Right renal cortex interstitium (tissue), 3 donors: Measurements from ENCODE around the gene ARPC2. TPM values are rescaled to one million over a fixed set of nuclear protein-coding genes. Genes with fewer than 3 reads are reported as not detected.

Experiments
- DNase-seq, 3 donors: peaks; one replicate each; pipeline ENCODE4 v3.0.0-alpha.2; 2013; ENCODE audit warnings: low read depth in 3 of 3, low spot score in 2 of 3
- polyA plus RNA-seq, 3 donors: library from polyadenylated mRNA; unstranded; fragments of 120-200 nt; gene quantifications; one replicate each; pipeline ENCODE4 v1.2.1, GENCODE V29; 2013; ENCODE audit not compliant: insufficient read length in 3 of 3

ARPC2 gene
- polyA plus RNA-seq, 3 donors, result 255 to 260 (median 256) TPM

DNA sequence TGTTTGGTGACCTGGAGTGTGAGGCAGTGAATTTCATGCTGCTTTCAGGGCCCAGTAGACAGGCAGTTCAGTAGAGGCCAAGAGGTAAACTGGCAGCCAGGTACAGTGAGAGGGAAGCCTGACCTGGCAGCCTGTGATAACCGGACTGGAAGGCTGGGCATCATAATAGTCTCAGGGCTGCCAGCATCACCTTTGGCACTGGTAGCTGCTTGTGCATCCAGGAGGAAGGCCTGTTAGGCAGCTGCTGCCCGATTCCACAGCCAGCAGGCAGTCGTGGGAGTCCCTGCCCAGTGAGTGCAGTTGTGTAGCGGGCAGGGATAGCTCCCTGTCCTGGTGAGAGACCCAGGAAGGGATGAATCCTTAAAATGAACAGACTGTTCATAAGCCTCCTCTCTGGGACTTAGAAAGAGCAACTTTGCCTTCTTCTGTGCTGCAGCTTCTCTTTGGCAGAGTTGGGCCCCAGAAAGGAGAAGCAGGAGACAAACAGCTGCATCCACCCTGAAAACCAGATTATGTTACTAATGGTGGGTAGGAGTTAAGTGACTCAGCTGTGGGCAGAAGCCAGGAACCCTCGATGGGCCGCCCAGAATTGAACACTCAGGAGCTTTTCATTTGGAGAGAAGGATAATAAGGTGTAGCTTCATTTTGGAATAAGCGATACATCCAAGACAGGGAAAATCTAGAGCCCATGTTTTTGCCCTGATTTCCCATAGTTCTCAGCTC lies 35.7 kb downstream of the ARPC2 start:
- no peak for DNase-seq

DNA sequence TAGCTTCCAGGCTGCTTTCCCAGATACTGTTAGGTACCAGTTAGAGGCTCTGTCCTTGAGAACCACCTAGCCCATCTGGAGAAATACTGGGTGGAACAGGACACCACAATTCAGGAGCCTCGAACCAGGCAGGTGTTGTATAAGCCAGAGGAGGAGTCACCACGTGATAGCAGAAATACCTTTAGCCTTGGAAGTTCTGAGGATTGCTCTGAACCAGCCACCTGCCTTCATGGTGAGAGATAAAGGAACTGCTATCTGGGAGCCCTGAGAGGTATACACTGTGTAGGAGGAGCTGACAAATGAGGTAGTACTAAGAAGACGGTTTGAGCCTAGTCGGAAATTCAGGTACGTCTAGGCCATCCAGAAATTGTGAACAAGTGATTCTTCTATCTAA lies 36.2 kb downstream of the ARPC2 start:
- DNase-seq, result no peak

DNA sequence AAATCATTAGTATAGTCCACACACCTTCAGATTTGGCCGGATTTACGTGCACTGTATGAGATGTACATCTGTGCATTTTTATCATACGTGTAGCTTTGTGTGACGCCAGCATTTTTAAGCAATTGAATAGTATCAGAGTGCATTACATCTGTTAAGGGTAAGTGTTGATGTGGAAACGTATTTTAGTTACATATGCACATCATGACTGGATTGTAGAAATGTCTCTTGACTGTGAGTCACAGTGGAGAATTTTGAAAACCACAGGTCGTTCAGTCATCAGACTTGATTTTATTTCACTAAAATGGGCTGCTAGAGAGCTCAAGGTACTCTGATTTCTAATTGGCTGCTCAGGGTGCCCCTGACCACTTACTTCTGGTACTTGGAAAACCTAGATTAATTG lies 38.5 kb downstream of the ARPC2 start:
- DNase-seq, result no peak

DNA sequence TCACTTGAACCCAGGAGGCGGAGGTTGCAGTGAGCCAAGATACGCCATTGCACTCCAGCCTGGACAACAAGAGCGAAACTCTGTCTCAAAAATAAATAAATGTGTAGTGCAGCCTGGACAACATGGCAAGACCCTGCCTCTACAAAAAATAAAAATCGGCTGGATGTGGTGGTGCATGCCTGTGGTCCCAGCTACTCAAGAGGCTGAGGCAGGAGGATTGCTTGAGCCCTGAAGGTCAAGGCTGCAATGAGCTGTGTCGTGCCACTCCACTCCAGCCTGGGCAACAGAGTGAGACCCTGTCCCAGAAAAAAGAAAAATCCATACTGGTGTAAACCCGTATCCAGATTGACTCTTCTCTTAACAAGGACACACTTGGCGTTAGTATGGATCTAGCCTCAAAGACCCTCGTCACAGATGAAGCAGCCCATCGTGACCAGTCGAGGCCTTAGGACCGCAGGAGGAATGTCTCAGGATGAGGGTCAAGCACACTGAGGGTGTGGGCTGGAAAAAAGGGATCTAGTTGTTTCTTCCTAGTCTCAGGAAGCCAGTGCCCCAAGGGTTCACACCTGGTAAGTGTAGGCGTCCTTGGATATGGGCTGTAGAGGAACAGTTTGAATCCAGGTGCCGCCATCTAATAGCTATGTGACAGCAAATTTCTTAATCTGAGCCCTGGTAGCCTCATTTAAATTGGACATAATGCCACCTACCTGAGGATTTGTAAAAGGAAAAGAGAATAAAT lies 39.8 kb downstream of the ARPC2 start:
- no peak for DNase-seq

DNA sequence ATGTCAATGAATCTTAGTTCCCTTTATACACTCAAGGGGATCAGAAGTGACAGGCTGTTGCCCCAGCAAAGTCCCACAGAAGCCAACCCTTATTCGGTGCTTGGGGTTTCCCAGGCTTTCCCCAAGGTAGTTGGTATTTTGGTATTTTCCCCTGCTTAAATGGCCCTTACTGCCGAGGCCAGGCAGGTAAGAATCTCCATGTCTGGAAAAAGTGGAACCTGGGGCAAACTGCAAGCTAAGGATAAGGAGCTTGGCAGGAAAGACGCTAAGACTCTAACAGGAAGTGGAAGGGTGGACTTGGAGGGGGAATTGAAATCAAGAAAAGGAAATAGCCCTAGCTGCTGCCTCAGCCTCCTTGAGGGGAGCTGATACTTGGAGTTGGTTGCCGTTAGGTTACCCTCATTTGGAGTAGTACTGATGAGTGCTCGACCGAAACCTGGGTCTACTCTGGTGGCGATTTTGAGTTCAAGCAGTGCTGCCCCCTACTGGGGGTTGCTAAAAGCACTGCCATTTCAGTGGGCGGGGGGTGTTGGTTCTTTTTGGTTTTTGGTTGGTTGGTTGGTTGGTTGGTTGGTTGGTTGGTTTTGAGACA lies 40.5 kb downstream of the ARPC2 start:
- DNase-seq, result no peak

DNA sequence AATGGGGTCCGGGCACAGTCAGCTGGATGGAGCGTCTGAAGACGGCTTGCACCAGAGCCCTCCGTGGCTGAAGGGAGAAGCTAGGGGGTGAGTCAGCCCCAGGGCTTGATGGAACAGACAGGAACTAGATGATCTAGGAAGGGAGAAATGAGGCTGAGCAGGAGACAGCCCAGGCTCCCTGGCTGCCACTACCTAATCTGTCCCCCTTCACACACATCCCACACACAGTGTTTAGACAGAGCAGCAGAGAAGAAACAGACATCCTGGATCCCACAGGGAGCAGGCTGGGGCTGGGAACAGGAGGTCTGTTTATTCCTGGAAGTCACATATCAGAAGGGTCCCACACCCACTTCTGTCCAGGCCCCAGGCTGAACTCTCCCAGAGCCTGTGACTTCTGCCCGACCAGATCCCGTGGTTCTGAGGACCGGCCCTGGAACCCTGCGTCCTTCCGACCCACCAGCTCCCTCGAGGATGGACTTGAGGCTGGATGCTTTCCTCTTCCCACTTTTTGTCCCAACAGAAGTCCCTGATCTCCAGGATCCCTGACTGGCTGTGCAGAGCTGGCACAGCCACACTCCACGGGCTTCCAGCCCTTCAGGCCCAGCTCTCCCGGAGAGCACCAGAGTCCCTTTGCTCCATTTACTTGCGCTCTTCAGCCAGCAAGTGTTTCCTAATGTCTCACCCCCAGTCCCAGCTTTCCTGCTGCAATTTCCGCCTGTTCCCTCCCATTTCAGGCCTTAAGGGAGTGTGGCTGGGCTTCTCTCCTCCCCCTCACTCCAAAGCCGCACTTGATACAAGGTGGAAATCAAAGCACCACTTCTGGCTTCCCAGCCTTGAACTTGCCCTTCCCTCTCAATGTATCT lies 42.3 kb downstream of the ARPC2 start:
- no peak for DNase-seq

DNA sequence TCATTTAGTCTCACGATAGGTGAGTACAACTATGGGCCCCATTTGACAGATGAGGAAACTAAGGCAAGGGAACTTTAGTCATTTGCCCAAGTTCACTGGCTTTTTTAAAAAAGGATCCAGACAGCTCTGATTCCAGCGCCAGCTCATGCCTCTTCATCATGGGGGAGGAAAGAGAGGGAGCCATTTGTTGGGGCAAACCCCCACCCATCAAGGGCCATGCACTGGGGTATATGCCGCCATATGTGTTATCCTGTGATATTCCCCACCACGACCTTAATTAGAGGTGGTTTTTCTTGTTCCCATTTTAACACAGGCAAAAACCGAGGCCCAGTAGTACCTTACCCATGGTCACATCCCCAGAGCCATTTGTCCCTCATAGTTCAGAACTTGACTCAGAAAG lies 43.2 kb downstream of the ARPC2 start:
- DNase-seq, result no peak

DNA sequence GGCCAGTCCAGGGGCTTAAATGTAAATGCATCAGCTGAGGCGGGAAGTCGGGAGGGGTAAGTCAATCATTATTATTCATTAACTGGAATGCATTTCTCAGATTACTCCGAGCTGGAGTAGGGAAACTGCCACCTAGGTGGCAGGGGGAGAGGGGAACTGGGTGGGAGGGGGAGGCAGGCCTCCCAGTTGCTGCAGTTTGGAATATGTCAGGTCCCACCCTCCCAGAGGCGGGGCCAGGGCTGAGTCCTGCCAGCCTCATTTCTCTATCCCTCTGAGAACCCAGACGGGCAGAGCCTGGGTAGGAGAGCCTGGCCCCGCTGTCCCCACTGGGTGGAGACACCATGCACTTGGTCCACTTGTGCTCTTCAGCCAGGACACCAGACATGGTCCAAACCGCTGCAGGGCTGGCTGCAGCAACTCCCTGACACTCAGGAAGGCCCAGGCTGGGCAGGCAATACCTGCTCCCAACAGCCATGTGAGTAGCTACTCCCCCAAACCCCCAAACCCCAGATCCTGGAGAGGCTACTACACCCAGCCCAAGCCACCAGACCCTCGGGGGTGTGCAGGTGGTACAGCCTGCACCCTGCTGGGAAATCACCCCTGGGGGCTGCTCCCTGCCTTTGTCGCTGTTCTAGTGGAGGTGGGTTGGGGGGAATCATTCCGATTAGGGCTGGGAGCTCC lies 43.9 kb downstream of the ARPC2 start, which contains the start of gene GPBAR1:
TSS of gene GPBAR1 (plus strand) at position 274 of the 681 bp plus-strand sequence. CDS start 1,710 bp downstream, outside the sequence.
- peak in 2 of 3 donors; percentile 39 to 62 for DNase-seq

DNA sequence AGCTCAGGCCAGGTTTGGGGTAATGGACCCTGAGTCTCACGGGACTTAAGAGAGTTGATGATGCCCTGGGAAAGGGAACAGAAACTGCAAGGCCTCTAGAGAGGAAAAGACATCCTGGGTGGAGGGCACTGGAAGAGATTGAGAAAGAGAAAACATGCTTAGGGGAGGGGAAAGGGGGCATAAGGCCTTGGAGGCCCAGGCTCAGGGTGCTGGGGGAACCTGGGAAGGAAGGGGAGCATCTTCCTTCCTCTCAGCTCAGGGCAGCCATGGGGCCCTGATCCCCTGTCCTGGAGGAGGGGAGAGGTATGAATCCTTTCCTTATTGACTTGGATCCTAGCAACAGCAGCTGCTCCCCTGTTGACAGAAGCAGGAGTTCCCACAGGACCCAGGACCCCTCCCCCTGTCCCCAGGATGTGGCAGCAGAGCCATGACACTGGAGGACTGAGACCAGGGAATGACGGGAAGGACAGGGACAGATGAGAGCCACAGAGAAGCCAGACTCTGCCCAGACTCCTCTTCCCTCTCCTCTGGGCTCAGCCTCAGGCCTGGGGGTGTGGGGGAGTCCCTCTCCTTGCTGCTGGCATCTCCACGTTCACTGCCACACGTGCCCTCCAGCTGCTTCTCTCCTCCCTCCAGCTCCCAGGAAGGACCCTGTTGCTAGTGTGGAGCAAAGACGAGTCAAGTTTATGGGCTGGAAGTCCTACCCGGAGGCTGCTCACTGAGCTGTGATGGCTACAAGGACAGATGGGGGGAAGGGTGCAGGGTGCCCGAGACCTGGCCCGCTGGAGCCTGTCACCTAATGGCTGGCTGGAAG lies 44.6 kb downstream of the ARPC2 start:
- no peak for DNase-seq

DNA sequence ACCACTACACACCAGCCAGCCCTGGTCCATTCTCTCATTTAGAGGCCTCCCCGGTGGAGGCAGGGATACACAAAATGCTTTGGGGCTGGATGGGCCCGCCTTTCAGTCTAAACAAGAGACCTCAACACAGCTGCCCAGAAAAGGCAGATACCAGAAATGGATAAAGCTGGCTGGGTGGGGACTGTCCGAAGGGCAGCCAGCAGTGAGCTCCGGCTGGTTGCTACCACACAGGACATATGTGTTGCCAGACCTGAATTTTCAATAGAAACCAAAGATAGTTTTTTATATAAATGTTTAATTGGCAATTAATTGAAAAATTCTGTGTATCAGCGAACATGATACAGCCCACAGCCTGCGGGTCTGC lies 45.2 kb downstream of the ARPC2 start:
- no peak for DNase-seq

DNA sequence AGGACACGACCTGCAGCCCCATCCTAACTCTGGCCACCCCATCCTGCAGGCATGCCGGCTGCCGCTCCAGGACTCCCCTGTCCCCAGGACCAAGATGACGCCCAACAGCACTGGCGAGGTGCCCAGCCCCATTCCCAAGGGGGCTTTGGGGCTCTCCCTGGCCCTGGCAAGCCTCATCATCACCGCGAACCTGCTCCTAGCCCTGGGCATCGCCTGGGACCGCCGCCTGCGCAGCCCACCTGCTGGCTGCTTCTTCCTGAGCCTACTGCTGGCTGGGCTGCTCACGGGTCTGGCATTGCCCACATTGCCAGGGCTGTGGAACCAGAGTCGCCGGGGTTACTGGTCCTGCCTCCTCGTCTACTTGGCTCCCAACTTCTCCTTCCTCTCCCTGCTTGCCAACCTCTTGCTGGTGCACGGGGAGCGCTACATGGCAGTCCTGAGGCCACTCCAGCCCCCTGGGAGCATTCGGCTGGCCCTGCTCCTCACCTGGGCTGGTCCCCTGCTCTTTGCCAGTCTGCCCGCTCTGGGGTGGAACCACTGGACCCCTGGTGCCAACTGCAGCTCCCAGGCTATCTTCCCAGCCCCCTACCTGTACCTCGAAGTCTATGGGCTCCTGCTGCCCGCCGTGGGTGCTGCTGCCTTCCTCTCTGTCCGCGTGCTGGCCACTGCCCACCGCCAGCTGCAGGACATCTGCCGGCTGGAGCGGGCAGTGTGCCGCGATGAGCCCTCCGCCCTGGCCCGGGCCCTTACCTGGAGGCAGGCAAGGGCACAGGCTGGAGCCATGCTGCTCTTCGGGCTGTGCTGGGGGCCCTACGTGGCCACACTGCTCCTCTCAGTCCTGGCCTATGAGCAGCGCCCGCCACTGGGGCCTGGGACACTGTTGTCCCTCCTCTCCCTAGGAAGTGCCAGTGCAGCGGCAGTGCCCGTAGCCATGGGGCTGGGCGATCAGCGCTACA lies 45.9 kb downstream of the ARPC2 start:
- no peak for DNase-seq

DNA sequence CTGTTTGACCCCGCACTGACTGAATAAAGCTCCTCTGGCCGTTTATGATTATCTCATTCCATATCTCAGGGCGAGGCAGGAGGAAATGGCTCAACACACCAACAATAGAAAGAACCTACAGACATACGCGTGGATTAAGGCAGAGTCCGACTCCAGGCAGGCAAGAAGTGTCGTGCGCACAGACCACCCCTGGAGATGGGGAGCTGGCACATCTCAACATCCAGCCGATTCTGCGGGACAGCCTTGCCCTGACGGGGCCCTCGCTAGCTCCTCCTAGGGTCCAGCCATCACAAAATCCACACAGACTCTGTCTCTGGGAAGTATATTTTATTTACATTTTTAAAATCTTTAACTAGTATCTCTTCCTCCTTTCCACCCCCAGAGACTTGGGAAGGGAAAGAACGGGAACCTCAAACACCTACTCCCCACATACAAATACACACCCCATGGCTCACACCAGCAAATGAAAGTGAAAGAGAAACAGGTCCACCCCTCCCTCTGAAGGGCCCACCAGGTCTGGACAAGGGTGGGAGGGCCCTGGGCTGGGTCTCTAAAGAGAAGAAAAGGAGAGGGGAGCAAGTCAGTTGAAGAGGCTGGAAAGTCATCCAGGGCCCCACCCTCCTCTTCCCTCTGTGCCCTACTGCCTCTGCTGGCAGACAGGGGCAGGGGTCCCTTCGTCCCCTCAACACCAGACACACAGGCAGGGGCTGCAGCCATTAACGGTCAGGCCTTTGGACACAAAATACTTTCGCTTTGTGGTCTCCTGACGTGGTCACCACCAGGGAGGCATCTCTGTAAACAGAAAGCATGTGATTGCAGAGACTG lies 47.0 kb downstream of the ARPC2 start:
- no peak for DNase-seq

DNA sequence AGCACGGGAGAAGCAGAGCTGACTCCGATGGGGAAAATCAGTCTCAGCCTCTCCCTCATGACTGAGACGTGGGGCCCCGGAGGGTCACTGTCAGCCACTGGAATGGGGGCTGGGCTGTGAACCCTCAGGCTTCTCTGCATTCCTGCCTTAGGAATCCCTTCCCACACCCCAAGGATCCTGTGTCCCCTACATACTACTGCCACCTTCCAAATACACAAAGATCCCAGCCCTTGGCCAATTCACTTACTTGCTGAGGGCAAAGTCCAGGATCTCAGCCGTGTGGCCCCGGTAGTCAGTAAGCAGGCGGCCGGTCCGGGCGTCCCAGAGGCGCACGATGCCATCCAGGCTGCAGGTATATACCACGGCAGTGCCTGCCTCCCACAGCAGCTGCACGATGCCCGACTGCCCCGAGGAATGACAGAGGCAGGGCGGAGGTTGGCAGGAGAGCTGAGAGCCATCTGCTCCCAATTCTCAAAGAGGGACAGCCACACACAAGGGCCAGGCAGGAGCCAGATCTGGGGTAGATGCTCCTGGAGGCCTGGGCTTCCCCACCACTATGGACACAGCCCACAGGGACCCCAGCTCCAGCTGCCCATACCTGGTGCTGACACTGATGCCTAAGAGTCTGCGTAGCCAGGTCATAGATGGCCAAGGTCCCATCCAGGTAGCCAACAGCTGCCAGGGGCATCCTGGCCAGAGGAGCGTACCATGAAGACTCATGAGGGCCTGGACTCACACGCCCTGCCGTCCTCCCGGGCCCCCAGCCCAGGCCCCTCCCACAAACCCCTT lies 48.0 kb downstream of the ARPC2 start:
- no peak for DNase-seq

DNA sequence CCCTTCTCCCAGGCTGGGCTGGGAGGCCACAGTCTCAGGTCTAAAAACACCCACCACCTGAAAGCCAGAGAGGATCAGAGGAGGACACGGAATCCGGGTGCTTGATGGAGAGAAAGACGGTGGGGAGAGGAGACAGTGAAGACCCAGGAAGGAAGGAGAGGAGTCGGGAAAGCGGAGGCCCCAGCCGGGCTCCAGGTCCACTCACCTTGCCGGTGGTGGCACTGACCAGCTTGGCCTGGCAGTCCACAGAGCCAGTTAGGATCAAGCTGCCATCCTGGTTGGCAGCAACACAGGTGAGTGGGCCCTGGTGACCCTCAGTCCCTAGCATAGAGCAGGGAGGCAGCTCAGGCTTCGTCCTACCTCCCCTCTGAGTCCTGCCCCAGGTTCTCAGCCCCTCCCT lies 48.6 kb downstream of the ARPC2 start:
- no peak for DNase-seq

DNA sequence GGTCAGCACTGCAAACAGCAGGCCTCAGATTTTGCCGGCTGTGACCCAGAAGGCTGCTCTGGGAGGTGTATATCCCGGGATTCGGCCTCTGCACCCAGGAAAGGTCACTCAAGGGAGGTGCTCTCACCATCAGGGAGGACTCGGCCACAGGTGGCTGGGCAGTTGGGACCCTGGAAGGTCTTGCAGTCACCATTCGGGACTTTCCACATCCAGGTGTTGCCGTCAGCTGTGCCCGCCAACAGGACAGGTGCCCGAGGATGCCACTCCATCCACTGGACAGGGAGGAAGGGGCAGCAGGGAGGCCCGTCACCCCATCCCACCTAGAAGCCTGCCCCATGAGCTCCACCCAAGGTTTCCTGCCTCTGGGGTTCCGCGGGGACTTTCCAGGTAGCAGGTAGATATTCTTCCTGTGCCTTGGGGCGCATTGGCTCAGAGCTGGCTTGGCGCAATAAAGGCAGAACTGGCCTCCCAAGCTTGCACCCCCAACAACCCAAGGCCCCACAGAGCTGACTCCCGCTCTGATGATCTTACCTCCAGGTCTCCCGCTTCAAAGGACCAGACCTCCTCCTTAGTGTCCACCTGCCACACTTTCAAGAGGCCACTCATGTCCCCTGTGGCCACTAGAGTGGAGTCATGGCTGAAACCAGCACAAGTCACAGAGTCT lies 49.5 kb downstream of the ARPC2 start:
- no peak for DNase-seq

DNA sequence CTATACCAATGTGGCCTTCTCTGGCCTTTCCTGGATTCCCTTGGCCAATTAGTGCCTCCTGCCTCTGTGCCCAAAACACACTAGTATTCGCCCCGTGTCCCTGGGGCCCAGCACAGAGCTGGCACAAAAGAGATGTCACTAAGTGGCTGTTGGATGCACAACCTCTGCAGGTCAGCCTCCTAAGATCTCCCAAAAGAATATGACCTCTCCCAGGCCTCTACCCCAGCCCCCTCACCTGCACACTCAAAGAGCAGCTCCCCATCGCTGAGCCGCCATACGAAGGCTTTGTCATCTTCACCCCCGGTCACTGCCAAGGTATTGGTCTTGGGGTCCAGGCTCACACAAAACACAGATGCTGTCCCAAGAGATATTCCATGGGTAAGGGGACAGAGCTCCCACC lies 50.3 kb downstream of the ARPC2 start:
- no peak for DNase-seq
